Lower leg skin (tissue), 3 donors: Measurements from ENCODE around the gene PPP4R3A.

Experiments used
- POLR2A ChIP-seq, 2 donors: fragments of 450-650 bp; IDR thresholded peaks; one replicate each; pipeline ENCODE4 v1.6.1; 2016 to 2017; ENCODE audit warnings: antibody characterized with exemption in 2 of 2, mild to moderate bottlenecking in 1 of 2, moderate library complexity in 1 of 2
- TF ChIP-seq, protein P1 (sequence below), 3 donors: fragments of 450-650 bp; IDR thresholded peaks; one replicate each; pipeline ENCODE4 v1.5.1; 2016; ENCODE audit warnings: antibody characterized with exemption in 3 of 3, mild to moderate bottlenecking in 3 of 3, moderate library complexity in 2 of 3

DNA sequence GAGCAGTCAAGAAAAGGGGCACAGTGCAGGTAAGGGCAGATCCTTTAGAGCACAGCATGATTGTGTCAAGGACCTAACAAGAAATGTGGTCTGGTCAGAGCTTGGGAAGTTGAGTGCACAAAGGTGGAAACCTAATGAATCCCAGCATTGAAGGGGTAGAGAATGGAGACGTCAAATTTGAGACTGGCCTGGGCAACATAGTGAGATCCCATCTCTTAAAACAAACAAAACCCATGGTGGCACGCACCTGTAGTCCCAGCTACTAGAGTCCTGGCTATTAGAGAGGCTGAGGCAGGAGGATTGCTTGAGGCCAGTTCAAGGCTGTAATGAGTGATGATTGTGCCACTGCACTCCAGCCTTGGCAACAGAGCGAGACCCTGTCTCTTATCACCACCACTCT is 55.5 kb downstream of the PPP4R3A start:
- TF ChIP-seq POLR2A (IDR thresholded peaks at IDR 0.05), result no peak
- TF ChIP-seq, protein P1, sequence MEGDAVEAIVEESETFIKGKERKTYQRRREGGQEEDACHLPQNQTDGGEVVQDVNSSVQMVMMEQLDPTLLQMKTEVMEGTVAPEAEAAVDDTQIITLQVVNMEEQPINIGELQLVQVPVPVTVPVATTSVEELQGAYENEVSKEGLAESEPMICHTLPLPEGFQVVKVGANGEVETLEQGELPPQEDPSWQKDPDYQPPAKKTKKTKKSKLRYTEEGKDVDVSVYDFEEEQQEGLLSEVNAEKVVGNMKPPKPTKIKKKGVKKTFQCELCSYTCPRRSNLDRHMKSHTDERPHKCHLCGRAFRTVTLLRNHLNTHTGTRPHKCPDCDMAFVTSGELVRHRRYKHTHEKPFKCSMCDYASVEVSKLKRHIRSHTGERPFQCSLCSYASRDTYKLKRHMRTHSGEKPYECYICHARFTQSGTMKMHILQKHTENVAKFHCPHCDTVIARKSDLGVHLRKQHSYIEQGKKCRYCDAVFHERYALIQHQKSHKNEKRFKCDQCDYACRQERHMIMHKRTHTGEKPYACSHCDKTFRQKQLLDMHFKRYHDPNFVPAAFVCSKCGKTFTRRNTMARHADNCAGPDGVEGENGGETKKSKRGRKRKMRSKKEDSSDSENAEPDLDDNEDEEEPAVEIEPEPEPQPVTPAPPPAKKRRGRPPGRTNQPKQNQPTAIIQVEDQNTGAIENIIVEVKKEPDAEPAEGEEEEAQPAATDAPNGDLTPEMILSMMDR (IDR thresholded peaks at IDR 0.05), result no peak
